ENCODE data around the gene OR10H4. TPM values are rescaled to one million over a fixed set of nuclear protein-coding genes. Genes with fewer than 3 reads are reported as not detected.

OR10H4 gene
- total RNA-seq, 4 donors from 2014 or later = not detected

GRCh38 chr19:15905026-15905425, 43.8 kb upstream of the OR10H4 start:
- Histone ChIP-seq H3K4me1 (no peaks in the 10 kb centered on the region), H3K36me3 (no peaks in the 10 kb centered on the region), H3K4me3 (no peak overlapping the region), H3K9me3 (no peaks in the 10 kb centered on the region), H3K27ac (no peak overlapping the region), H3K27me3 (peaks cover 64% of the 10 kb centered on the region)
- no peak for ATAC-seq
- TF ChIP-seq POLR2A (IDR thresholded peaks at IDR 0.05) (no peak), EP300 (IDR thresholded peaks at IDR 0.05) (no peak), CTCF (IDR thresholded peaks at IDR 0.05) (no peak), POLR2AphosphoS5 (IDR thresholded peaks at IDR 0.05) (no peak)

DNA sequence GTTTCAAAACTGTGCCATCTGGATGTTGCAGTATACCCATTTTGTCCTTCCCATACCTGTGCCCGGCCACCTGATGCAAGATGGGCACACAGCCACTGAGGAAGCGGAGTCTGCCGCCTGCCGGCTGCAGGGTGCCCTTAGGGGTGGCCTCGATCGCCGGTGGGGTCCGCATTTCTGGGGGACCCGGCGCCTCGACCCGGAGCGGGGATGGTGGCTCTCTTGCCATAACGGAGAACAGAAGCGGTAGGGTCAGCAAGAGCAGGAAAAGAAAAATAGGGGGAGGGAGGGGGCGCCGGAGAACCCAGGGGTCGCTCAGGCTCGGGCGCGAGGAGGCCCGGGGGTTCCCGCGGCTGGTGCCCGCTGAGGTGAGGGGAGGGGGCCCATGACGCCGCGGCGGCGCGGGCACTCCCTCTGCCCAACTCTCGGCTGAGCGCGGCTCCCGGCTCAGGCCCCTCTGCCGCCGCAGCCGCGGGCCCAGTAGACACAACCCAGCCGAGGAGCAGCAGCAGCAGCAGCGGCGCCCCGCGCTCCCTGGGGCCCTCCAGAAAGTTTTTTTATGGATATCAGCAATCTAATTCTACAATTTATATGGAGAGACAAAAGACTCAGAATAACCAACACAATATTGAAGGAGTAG, 37.1 kb upstream of the OR10H4 start:
- ATAC-seq = no peak
- WGBS, 2 donors (ENCODE audit: low coverage in 1 of 2) = no CpG with 5 or more reads among the region's 44 CpGs
- no peak for TF ChIP-seq POLR2A (IDR thresholded peaks at IDR 0.05)
- no peak for TF ChIP-seq EP300 (IDR thresholded peaks at IDR 0.05)
- no peak for TF ChIP-seq CTCF (IDR thresholded peaks at IDR 0.05)
- no peak for TF ChIP-seq POLR2AphosphoS5 (IDR thresholded peaks at IDR 0.05)
- Histone ChIP-seq H3K4me3 (no peak overlapping the region), H3K27ac (no peak overlapping the region), H3K36me3 (no peaks in the 10 kb centered on the region), H3K9me3 (peaks cover 0 to 28% (median 0%) of the 10 kb centered on the region in 3 donors), H3K4me1 (peaks cover 0 to 6% (median 0%) of the 10 kb centered on the region in 3 donors), H3K27me3 (peaks cover 74% of the 10 kb centered on the region)

GRCh38 chr19:15913384-15913783, 35.4 kb upstream of the OR10H4 start:
- no peak for ATAC-seq
- H3K27me3 ChIP-seq = peaks cover 76% of the 10 kb centered on the region
- no peak for TF ChIP-seq CTCF (IDR thresholded peaks at IDR 0.05)
- no peak for TF ChIP-seq POLR2A (IDR thresholded peaks at IDR 0.05)
- TF ChIP-seq EP300 (IDR thresholded peaks at IDR 0.05) = no peak
- TF ChIP-seq POLR2AphosphoS5 (IDR thresholded peaks at IDR 0.05) = no peak
- peaks cover 0 to 6% (median 0%) of the 10 kb centered on the region in 3 donors for H3K4me1 ChIP-seq
- no peak overlapping the region for H3K4me3 ChIP-seq
- 60% methylated on average over 1 to 2 of the region's 6 CpGs for WGBS, 2 donors (ENCODE audit: low coverage in 1 of 2)
- H3K9me3 ChIP-seq = peaks cover 0 to 28% (median 0%) of the 10 kb centered on the region in 3 donors
- no peak overlapping the region for H3K27ac ChIP-seq
- H3K36me3 ChIP-seq = no peaks in the 10 kb centered on the region

GRCh38 chr19:15913830-15914229, 35.0 kb upstream of the OR10H4 start:
- H3K27me3 ChIP-seq = peaks cover 77% of the 10 kb centered on the region
- no peak for ATAC-seq
- TF ChIP-seq CTCF (IDR thresholded peaks at IDR 0.05) (no peak), EP300 (IDR thresholded peaks at IDR 0.05) (no peak), POLR2A (IDR thresholded peaks at IDR 0.05) (no peak), POLR2AphosphoS5 (IDR thresholded peaks at IDR 0.05) (no peak)
- no peak overlapping the region for H3K27ac ChIP-seq
- 67 to 100% methylated on average over 1 of the region's 8 CpGs for WGBS, 2 donors (ENCODE audit: low coverage in 1 of 2)
- no peaks in the 10 kb centered on the region for H3K36me3 ChIP-seq
- peaks cover 0 to 6% (median 0%) of the 10 kb centered on the region in 3 donors for H3K4me1 ChIP-seq
- peaks cover 0 to 28% (median 0%) of the 10 kb centered on the region in 3 donors for H3K9me3 ChIP-seq
- H3K4me3 ChIP-seq = no peak overlapping the region

GRCh38 chr19:15915109-15915508, 33.7 kb upstream of the OR10H4 start:
- H3K27me3 ChIP-seq = peaks cover 68% of the 10 kb centered on the region
- no peaks in the 10 kb centered on the region for H3K36me3 ChIP-seq
- H3K9me3 ChIP-seq = peaks cover 0 to 28% (median 0%) of the 10 kb centered on the region in 3 donors
- no peak overlapping the region for H3K4me3 ChIP-seq
- H3K27ac ChIP-seq = no peak overlapping the region
- ATAC-seq = no peak
- WGBS, 2 donors (ENCODE audit: low coverage in 1 of 2) = 72 to 87% methylated on average over 2 of the region's 2 CpGs
- peaks cover 0 to 6% (median 0%) of the 10 kb centered on the region in 3 donors for H3K4me1 ChIP-seq
- no peak for TF ChIP-seq POLR2AphosphoS5 (IDR thresholded peaks at IDR 0.05)
- TF ChIP-seq POLR2A (IDR thresholded peaks at IDR 0.05) = no peak
- TF ChIP-seq EP300 (IDR thresholded peaks at IDR 0.05) = no peak
- TF ChIP-seq CTCF (IDR thresholded peaks at IDR 0.05) = no peak

All from gastroesophageal sphincter (tissue), 4 donors.